ENCODE results near the gene ZNF362.

The ZNF362 gene

GRCh38 chr1:33271666-33272505 lies 15.6 kb downstream of the ZNF362 start:
- DNase-seq (ENCODE audit: low read depth), result no peak
- TF ChIP-seq CTCF (conservative IDR thresholded peaks at IDR 0.05; ENCODE audit: low read length), result no peak
- H3K4me3 ChIP-seq (ENCODE audit: low read length), result no peak overlapping the region

- no peak for DNase-seq (ENCODE audit: low read depth)
- no peak for TF ChIP-seq CTCF (conservative IDR thresholded peaks at IDR 0.05; ENCODE audit: low read length)
- no peak overlapping the region for H3K4me3 ChIP-seq (ENCODE audit: low read length)
Measured at GRCh38 chr1:33272509-33272908, 16.2 kb downstream of the ZNF362 start.

- H3K4me3 ChIP-seq (ENCODE audit: low read length), result no peak overlapping the region
- no peak for TF ChIP-seq CTCF (conservative IDR thresholded peaks at IDR 0.05; ENCODE audit: low read length)
- no peak for DNase-seq (ENCODE audit: low read depth)
Measured at GRCh38 chr1:33272930-33273329, 16.6 kb downstream of the ZNF362 start.

GRCh38 chr1:33273406-33273805 lies 17.1 kb downstream of the ZNF362 start:
- no peak overlapping the region for H3K4me3 ChIP-seq (ENCODE audit: low read length)
- no peak for TF ChIP-seq CTCF (conservative IDR thresholded peaks at IDR 0.05; ENCODE audit: low read length)
- no peak for DNase-seq (ENCODE audit: low read depth)

- TF ChIP-seq CTCF (conservative IDR thresholded peaks at IDR 0.05; ENCODE audit: low read length), result no peak
- no peak for DNase-seq (ENCODE audit: low read depth)
- H3K4me3 ChIP-seq (ENCODE audit: low read length), result no peak overlapping the region
Measured at GRCh38 chr1:33273961-33274371, 17.7 kb downstream of the ZNF362 start.

GRCh38 chr1:33274446-33274845 lies 18.2 kb downstream of the ZNF362 start:
- no peak overlapping the region for H3K4me3 ChIP-seq (ENCODE audit: low read length)
- DNase-seq (ENCODE audit: low read depth), result no peak
- TF ChIP-seq CTCF (conservative IDR thresholded peaks at IDR 0.05; ENCODE audit: low read length), result no peak

GRCh38 chr1:33275195-33275594 lies 18.9 kb downstream of the ZNF362 start:
- no peak for DNase-seq (ENCODE audit: low read depth)
- no peak overlapping the region for H3K4me3 ChIP-seq (ENCODE audit: low read length)
- no peak for TF ChIP-seq CTCF (conservative IDR thresholded peaks at IDR 0.05; ENCODE audit: low read length)

Data from AG10803 (cell line).